ENCODE data around the gene ICE2.

ICE2 gene

DNA sequence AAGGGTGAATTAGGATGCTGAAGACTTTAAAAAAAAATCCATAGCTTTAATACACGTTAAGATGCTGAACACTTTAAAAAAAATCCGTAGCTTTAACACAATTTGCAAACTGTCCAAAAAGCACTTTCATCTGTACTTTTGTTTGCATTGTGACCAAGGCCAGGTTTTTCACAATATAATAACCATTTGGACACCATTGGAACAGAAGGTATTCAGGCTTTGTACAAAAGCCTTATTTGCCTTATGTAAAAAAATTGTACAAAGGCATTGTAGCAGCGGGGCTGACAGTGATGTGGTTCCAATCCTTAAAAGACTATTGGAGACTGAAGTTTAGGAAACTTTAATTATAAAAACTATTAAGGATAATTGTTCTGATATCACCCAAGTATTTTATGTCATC, 15.2 kb upstream of the ICE2 start:
- Histone ChIP-seq H3K27me3 (ENCODE audit: control insufficient read depth in 1 of 2, insufficient read depth in 2 of 2, low read length in 2 of 2) (no peaks in the 10 kb centered on the region), H3K9me3 (ENCODE audit: control insufficient read depth in 1 of 2, low read length in 2 of 2) (no peaks in the 10 kb centered on the region), H3K27ac (ENCODE audit: low read depth, low read length) (no peak overlapping the region), H3K36me3 (ENCODE audit: control insufficient read depth in 1 of 2, insufficient read depth in 2 of 2, low read length in 2 of 2) (peaks cover 4 to 9% of the 10 kb centered on the region in 2 donors), H3K9ac (ENCODE audit: low read depth in 1 of 2, low read length in 2 of 2) (no peak overlapping the region), H3K4me1 (ENCODE audit: control insufficient read depth in 1 of 2, insufficient read depth in 2 of 2, low read length in 2 of 2) (no peaks in the 10 kb centered on the region), H3K4me3 (ENCODE audit: low read depth in 1 of 2, low read length in 2 of 2) (no peak overlapping the region)

DNA sequence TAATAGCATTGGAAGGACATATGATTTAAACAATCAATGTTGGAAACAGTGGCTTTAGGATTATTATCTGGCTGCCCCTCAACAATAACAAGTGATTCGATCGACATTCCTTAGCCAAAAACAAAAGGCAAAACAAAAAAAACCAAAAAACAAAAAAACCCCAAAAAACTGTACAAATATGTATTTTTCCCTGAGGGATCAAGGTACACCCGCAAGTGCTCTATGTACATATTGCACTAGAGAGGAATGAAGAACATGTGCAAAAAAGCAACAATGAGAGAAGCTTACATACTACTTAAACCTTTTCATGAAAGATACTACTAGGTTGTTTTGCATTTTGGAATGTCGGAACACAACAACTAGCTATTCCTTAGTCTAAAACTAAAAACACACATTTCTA, 14.2 kb upstream of the ICE2 start:
- Histone ChIP-seq H3K4me3 (ENCODE audit: low read depth in 1 of 2, low read length in 2 of 2) (no peak overlapping the region), H3K36me3 (ENCODE audit: control insufficient read depth in 1 of 2, insufficient read depth in 2 of 2, low read length in 2 of 2) (peaks cover 4 to 9% of the 10 kb centered on the region in 2 donors), H3K27ac (ENCODE audit: low read depth, low read length) (no peak overlapping the region), H3K4me1 (ENCODE audit: control insufficient read depth in 1 of 2, insufficient read depth in 2 of 2, low read length in 2 of 2) (no peaks in the 10 kb centered on the region), H3K9ac (ENCODE audit: low read depth in 1 of 2, low read length in 2 of 2) (no peak overlapping the region), H3K9me3 (ENCODE audit: control insufficient read depth in 1 of 2, low read length in 2 of 2) (no peaks in the 10 kb centered on the region), H3K27me3 (ENCODE audit: control insufficient read depth in 1 of 2, insufficient read depth in 2 of 2, low read length in 2 of 2) (no peaks in the 10 kb centered on the region)

DNA sequence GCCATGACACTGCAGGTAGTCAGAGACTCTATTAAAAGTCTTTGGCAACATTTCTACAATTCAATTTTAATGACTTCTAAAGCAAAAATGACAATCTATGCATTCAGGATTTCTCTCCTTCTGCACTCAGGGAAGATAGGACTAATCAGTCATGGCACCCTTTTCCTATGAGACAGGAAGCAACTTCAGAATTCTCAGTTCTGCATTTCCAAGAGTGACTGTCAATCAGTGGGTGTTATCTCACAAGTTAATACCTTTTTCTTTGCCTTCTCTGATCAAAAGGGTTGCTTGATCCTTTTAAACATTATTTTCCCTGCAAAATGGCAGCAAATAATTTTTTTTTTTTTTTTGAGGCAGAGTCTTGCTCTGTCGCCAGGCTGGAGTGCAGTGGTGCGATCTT, 7.8 kb upstream of the ICE2 start:
- Histone ChIP-seq H3K4me1 (ENCODE audit: control insufficient read depth in 1 of 2, insufficient read depth in 2 of 2, low read length in 2 of 2) (no peaks in the 10 kb centered on the region), H3K4me3 (ENCODE audit: low read depth in 1 of 2, low read length in 2 of 2) (no peak overlapping the region), H3K9me3 (ENCODE audit: control insufficient read depth in 1 of 2, low read length in 2 of 2) (no peaks in the 10 kb centered on the region), H3K27me3 (ENCODE audit: control insufficient read depth in 1 of 2, insufficient read depth in 2 of 2, low read length in 2 of 2) (no peaks in the 10 kb centered on the region), H3K27ac (ENCODE audit: low read depth, low read length) (no peak overlapping the region), H3K36me3 (ENCODE audit: control insufficient read depth in 1 of 2, insufficient read depth in 2 of 2, low read length in 2 of 2) (peaks cover 0 to 2% of the 10 kb centered on the region in 2 donors), H3K9ac (ENCODE audit: low read depth in 1 of 2, low read length in 2 of 2) (no peak overlapping the region)

DNA sequence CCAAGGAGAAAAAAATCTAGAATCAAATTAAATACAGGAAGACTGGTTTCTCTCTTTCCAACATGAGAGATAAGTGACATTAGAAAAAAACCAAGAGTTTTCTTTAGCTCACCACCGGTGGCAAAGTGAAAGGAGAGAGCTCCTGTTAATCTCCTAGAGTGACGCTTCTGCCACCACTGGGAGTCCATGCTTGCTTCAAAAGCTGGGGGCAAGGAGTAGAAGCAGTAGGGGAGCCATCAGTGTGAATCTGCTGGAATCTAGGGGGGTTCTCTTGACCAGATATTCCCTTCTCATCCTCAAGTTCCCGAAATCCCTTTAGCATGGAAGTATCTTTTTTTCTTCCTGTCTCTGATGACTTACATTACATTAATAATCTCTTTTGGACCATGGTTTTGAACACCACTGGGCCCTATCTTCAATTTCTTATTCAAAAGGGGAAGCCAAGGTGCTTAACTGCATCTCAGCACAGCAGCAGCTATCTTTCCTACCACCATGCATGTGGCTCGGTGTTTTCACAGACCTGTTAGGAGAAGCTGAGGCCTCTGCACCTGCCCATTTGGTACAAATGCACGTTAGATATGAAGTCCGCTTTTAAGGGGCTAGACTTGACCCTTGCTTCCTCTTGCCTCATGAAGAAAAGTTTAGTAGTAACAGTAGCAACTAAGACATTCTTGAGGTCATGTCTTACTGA, 6.6 kb upstream of the ICE2 start:
- Histone ChIP-seq H3K9ac (ENCODE audit: low read depth in 1 of 2, low read length in 2 of 2) (no peak overlapping the region), H3K36me3 (ENCODE audit: control insufficient read depth in 1 of 2, insufficient read depth in 2 of 2, low read length in 2 of 2) (peaks cover 0 to 2% of the 10 kb centered on the region in 2 donors), H3K4me1 (ENCODE audit: control insufficient read depth in 1 of 2, insufficient read depth in 2 of 2, low read length in 2 of 2) (peaks cover 0 to 3% of the 10 kb centered on the region in 2 donors), H3K27ac (ENCODE audit: low read depth, low read length) (no peak overlapping the region), H3K9me3 (ENCODE audit: control insufficient read depth in 1 of 2, low read length in 2 of 2) (no peaks in the 10 kb centered on the region), H3K4me3 (ENCODE audit: low read depth in 1 of 2, low read length in 2 of 2) (no peak overlapping the region), H3K27me3 (ENCODE audit: control insufficient read depth in 1 of 2, insufficient read depth in 2 of 2, low read length in 2 of 2) (no peaks in the 10 kb centered on the region)

DNA sequence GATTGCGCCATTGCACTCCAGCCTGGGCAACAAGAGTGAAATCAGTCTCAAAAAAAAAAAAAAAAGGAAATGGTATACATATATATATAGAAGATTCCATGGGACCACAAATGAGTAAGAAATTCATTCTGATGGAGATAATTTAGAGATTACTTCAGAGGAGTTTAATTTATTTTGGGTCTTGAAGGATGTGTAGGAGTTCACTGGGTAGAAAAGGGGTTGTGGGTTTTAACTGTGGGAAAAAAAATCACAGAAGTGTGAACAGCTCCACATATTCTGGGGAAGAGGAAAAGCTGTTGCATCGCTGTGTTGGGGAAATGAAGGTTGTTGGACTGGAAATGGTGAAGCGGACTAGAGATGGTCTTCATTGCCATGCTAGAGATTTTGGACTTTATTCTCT, 4.1 kb upstream of the ICE2 start:
- peaks cover 7 to 19% of the 10 kb centered on the region in 2 donors for H3K4me1 ChIP-seq (ENCODE audit: control insufficient read depth in 1 of 2, insufficient read depth in 2 of 2, low read length in 2 of 2)
- no peak overlapping the region for H3K4me3 ChIP-seq (ENCODE audit: low read depth in 1 of 2, low read length in 2 of 2)
- peaks cover 0 to 2% of the 10 kb centered on the region in 2 donors for H3K36me3 ChIP-seq (ENCODE audit: control insufficient read depth in 1 of 2, insufficient read depth in 2 of 2, low read length in 2 of 2)
- no peaks in the 10 kb centered on the region for H3K9me3 ChIP-seq (ENCODE audit: control insufficient read depth in 1 of 2, low read length in 2 of 2)
- no peaks in the 10 kb centered on the region for H3K27me3 ChIP-seq (ENCODE audit: control insufficient read depth in 1 of 2, insufficient read depth in 2 of 2, low read length in 2 of 2)
- no peak overlapping the region for H3K9ac ChIP-seq (ENCODE audit: low read depth in 1 of 2, low read length in 2 of 2)
- H3K27ac ChIP-seq (ENCODE audit: low read depth, low read length) = no peak overlapping the region

DNA sequence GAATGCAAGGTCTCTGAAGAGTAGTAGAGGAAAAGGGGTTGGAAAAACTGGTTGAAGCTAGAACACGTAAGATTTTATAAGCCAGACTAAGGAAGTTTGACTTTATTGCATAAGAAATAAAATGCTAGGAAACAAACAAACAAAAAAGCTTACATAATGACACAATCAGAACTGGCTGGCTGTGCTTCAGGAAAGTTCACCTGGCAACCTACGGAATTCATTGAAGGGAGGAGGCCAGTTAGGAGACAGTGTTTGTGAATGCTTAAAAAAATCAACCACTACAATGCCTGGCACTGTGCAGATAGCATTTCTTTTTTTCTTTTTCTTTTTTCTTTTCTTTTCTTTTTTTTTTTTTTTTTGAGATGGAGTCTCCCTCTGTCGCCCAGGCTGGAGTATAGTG, 1.9 kb upstream of the ICE2 start:
- peaks cover 0 to 2% of the 10 kb centered on the region in 2 donors for H3K36me3 ChIP-seq (ENCODE audit: control insufficient read depth in 1 of 2, insufficient read depth in 2 of 2, low read length in 2 of 2)
- H3K4me3 ChIP-seq (ENCODE audit: low read depth in 1 of 2, low read length in 2 of 2) = no peak overlapping the region
- no peaks in the 10 kb centered on the region for H3K27me3 ChIP-seq (ENCODE audit: control insufficient read depth in 1 of 2, insufficient read depth in 2 of 2, low read length in 2 of 2)
- H3K9ac ChIP-seq (ENCODE audit: low read depth in 1 of 2, low read length in 2 of 2) = no peak overlapping the region
- no peaks in the 10 kb centered on the region for H3K9me3 ChIP-seq (ENCODE audit: control insufficient read depth in 1 of 2, low read length in 2 of 2)
- peaks cover 25 to 33% of the 10 kb centered on the region in 2 donors for H3K4me1 ChIP-seq (ENCODE audit: control insufficient read depth in 1 of 2, insufficient read depth in 2 of 2, low read length in 2 of 2)
- H3K27ac ChIP-seq (ENCODE audit: low read depth, low read length) = no peak overlapping the region

DNA sequence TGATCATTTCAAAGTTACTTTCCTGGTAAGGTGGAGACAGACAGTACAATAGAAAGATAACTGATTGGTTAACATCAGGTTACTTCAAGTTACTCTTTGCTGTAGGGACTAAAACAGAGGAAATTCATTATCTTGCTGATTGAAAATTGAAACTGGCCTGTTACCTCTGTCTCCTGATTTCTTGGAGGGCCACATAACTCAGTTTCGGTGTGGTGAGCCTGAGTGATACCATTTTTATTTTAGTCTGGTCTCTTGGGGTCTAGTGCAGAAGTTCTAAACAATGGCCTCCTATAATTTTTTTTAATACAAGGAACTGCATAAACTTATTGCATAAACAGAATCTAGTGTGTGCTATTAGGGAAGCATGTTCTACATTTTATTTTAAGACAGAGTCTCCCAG, 1.2 kb upstream of the ICE2 start:
- Histone ChIP-seq H3K9ac (ENCODE audit: low read depth in 1 of 2, low read length in 2 of 2) (peak overlapping the region; percentile 91 to 98), H3K4me3 (ENCODE audit: low read depth in 1 of 2, low read length in 2 of 2) (peak overlapping the region; percentile 82 to 97), H3K36me3 (ENCODE audit: control insufficient read depth in 1 of 2, insufficient read depth in 2 of 2, low read length in 2 of 2) (peaks cover 0 to 2% of the 10 kb centered on the region in 2 donors), H3K9me3 (ENCODE audit: control insufficient read depth in 1 of 2, low read length in 2 of 2) (no peaks in the 10 kb centered on the region), H3K27me3 (ENCODE audit: control insufficient read depth in 1 of 2, insufficient read depth in 2 of 2, low read length in 2 of 2) (no peaks in the 10 kb centered on the region), H3K4me1 (ENCODE audit: control insufficient read depth in 1 of 2, insufficient read depth in 2 of 2, low read length in 2 of 2) (peaks cover 25 to 33% of the 10 kb centered on the region in 2 donors), H3K27ac (ENCODE audit: low read depth, low read length) (no peak overlapping the region)

DNA sequence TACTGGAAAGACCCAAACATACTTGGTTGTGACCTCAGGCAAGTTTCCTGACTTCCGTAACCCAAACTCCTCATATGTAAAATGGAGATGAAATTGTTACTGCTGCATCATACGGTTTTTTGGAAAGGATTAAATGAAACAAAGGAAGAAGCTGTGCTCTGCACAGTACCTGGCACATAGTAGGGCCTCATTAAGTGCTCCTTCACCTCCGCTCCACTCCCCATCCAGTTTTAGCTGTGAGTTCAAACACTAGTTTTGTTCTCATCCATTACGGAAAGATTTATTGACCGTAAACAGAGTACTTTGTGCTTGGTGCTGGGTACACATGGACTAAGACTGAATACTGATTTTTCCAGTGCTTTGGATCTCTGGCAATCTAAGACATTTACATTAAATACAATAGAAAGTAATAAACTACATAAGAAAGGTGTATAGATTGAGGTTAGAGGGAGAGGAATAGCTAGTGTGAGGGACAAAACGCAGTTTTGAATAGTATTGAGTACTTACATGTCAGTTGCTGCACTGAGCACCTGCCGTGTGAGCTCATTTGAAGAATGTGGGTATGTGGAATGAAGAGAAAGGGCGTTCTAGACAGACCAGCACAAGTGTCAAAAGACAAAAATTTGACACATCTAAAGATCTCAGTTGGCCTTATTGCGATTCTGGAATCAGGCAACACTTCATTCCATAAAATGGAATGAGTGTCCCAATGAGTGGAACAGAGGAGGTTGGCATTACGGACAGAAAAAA, 594 bp upstream of the ICE2 start:
- H3K27me3 ChIP-seq (ENCODE audit: control insufficient read depth in 1 of 2, insufficient read depth in 2 of 2, low read length in 2 of 2) = no peaks in the 10 kb centered on the region
- H3K4me1 ChIP-seq (ENCODE audit: control insufficient read depth in 1 of 2, insufficient read depth in 2 of 2, low read length in 2 of 2) = peaks cover 25 to 33% of the 10 kb centered on the region in 2 donors
- H3K9ac ChIP-seq (ENCODE audit: low read depth in 1 of 2, low read length in 2 of 2) = peak overlapping the region; percentile 91 to 98

DNA sequence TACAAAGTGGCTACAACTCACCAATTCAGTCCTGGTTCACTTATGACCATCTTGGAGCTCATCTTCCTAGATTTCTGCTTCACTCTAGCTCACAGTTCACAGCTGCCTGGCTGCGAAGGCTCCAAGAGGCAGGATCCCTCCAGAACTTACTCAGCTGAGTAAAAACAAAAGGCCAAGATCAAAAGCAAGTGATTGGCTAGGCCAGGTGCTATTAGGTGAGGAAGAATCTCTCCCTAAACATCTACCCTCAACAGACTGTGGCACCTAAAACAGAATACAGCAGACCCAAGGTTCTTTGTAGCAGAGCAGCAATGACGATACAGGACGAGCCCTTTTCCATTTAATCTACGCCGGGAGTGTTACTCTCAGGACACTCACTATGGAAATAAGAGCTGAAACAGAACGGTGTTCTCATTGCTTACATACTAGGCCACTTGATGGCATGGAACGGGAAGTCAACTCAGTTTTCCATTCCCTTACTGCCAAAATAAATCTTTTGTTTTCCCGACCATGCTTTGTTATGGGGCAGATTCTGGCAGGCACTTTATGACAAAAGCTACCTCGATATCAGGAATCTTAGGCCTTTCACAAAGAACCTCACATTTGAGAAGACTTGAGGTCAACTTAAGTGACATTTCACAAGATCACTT, 901 bp downstream of the ICE2 start:
- no peaks in the 10 kb centered on the region for H3K9me3 ChIP-seq (ENCODE audit: control insufficient read depth in 1 of 2, low read length in 2 of 2)
- peak overlapping the region; percentile 78 for H3K27ac ChIP-seq (ENCODE audit: low read depth, low read length)
- H3K9ac ChIP-seq (ENCODE audit: low read depth in 1 of 2, low read length in 2 of 2) = peak overlapping the region; percentile 91 to 98
- H3K27me3 ChIP-seq (ENCODE audit: control insufficient read depth in 1 of 2, insufficient read depth in 2 of 2, low read length in 2 of 2) = no peaks in the 10 kb centered on the region
- peaks cover 3 to 18% of the 10 kb centered on the region in 2 donors for H3K36me3 ChIP-seq (ENCODE audit: control insufficient read depth in 1 of 2, insufficient read depth in 2 of 2, low read length in 2 of 2)
- peak overlapping the region; percentile 82 to 97 for H3K4me3 ChIP-seq (ENCODE audit: low read depth in 1 of 2, low read length in 2 of 2)
- H3K4me1 ChIP-seq (ENCODE audit: control insufficient read depth in 1 of 2, insufficient read depth in 2 of 2, low read length in 2 of 2) = peaks cover 25 to 33% of the 10 kb centered on the region in 2 donors

More for the DNA sequence above, 594 bp upstream of the ICE2 start:
- H3K36me3 ChIP-seq (ENCODE audit: control insufficient read depth in 1 of 2, insufficient read depth in 2 of 2, low read length in 2 of 2) = peaks cover 0 to 7% of the 10 kb centered on the region in 2 donors
- H3K9me3 ChIP-seq (ENCODE audit: control insufficient read depth in 1 of 2, low read length in 2 of 2) = no peaks in the 10 kb centered on the region
- peak overlapping the region; percentile 78 for H3K27ac ChIP-seq (ENCODE audit: low read depth, low read length)
- H3K4me3 ChIP-seq (ENCODE audit: low read depth in 1 of 2, low read length in 2 of 2) = peak overlapping the region; percentile 82 to 97

DNA sequence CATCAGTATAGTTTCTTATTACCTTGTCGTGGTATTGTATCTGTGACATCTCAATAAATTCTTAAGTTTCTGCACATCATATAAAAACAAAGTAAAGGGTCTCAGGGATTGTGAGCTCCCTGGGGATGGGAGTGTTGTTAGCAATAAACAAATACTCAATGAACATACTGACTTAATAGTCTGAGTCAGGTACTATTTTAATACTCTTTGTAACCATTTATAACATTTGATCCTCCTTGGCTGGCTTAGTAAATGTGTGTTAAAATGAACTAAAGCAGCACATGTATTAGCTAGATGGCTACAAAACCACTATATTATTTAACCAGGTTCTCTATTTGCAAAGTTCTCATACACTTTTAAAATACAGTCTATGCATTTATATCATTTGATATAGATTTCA, 1.8 kb downstream of the ICE2 start:
- Histone ChIP-seq H3K9ac (ENCODE audit: low read depth in 1 of 2, low read length in 2 of 2) (no peak overlapping the region), H3K4me3 (ENCODE audit: low read depth in 1 of 2, low read length in 2 of 2) (no peak overlapping the region), H3K9me3 (ENCODE audit: control insufficient read depth in 1 of 2, low read length in 2 of 2) (no peaks in the 10 kb centered on the region), H3K27me3 (ENCODE audit: control insufficient read depth in 1 of 2, insufficient read depth in 2 of 2, low read length in 2 of 2) (no peaks in the 10 kb centered on the region), H3K27ac (ENCODE audit: low read depth, low read length) (no peak overlapping the region), H3K4me1 (ENCODE audit: control insufficient read depth in 1 of 2, insufficient read depth in 2 of 2, low read length in 2 of 2) (peaks cover 25 to 33% of the 10 kb centered on the region in 2 donors), H3K36me3 (ENCODE audit: control insufficient read depth in 1 of 2, insufficient read depth in 2 of 2, low read length in 2 of 2) (peaks cover 3 to 25% of the 10 kb centered on the region in 2 donors)
